Stimulated activated naive CD4-positive, alpha-beta T cell treated with Interleukin-2 at 50 U/mL for 16 hours (primary cell): ENCODE data around the gene LEP.
"Not testable (repeated sequence)": the region's sequence is repeated elsewhere in the genome, so short reads cannot be mapped to it uniquely, and the experiment has no call there.

Experiments
- DNase-seq: peaks from one replicate; lab custom pipeline; 2025; lab: John Stamatoyannopoulos, UW

LEP gene

DNA sequence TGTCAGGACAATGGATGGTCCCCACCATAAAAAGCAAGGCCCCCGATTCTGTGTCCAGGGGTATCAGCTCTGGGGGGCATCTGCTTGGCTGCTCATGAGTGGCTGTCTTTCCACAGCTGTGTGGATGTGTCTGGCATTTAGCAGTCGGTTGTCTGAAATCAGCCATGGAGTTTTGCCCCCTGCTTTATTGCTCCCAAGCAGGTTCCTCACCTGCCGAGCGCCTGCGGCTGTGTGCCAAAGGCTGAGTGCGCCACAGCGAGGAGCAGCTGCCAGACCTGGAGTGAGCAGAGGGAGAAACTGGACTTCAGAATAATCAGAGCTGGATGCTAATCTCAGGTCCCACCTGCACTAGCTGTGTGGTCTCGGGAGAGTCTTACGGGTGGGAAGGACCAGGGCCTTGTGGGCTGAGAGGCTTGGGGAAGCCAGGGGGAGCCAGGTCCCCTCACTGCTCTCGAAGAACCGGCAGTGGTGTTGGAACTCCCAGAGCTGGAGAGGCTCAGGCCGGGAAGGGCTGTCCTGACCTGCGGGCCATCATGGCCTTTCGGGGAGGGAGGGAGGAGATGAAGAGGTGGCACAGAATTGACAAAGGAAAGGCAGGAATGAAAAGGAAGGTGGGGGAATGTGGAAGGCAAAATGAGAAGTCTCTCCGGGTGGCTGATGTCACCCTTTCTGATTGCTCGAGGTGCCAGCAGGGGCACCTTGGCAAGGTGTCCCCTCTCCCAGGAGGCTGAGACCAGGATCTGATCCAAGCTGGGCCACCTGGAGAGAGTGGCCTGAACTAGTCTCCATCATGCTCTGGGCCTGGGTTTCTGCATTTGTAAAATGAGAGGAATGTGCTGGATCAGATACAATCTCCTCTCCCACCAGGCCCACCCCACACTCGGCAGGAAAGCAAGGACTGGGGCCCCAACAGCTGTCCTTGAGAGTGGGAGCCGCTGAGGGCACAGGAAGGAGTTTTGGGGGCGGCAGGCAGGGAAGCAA is 30.2 kb upstream of the LEP start:
- no peak for DNase-seq

DNA sequence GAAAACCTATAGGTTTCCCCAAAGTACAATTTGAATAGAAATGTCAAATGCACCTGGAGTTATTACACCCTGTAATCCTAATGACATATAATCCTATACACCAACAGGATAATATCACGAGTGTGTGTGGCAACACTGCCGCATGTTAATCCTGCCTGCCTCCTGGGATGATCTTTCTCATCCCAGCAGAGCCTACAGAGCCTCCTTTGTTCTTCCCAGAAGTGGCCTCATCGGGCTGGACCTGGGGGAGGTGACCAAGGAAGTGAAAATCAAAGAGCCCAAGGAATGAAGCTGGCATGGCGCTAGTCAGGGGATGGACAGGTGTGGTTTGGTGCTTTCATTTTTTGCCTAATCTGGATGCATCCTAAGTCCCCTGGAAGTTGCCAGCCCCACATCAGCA is 29.5 kb upstream of the LEP start:
- no peak for DNase-seq

DNA sequence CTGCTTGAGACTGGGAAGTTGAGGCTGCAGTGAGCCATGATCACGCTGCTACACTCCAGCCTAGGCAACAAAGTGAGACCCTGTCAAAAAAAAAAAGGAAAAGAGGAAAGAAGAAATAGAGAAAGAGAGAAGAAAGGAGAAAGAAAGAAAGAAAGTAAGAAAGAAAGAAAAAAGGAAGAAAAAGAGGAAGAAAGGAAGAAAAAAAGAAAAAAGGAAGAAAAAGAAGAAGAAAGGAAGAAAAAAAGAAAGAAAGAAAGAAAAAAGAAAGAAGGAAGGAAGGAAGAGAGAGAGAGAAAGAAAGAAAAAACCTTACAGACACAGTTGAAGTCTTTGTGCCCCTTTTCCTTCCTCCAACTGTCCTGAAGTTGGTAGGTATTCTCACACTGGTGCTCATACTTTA is 26.6 kb upstream of the LEP start:
- no peak for DNase-seq

DNA sequence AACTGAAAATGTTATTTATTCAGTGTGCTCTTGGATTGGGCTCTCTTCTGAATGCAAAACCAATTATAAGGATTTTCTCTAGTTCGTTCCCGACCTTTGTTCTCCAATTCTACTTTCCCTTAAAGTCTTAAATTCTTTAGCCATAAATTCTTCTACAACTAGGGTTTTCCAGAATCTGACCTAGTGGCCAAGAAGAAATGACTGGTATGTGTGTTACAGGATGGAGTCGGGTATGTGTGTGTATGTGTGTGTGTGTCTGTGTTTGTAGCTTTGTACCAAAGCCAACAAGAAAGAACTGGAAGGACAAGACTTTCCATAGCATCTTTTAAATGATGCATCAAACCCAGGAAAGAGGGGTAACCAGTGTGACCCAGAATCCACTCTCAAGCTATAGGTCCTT is 25.8 kb upstream of the LEP start:
- no peak for DNase-seq

DNA sequence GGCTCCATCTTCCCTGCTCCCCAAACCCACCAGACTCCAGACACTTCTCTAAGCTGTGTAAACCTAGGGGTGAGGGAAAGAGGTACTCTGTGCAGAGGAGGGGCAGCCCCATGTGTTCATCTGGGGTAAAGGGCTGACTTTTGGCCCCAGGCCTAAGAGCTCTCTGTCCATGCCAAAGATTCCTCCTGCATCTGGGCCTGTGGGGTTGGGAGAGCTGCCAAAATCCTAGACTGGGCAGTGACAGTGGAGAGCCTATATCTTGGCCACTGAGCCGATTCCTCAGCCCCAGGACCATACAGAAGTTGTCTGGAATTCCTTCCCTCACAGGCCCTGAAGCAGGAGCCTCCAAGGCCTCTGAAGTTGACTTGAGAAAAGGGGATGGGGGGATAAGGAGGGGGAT is 25.3 kb upstream of the LEP start:
- DNase-seq = no peak

DNA sequence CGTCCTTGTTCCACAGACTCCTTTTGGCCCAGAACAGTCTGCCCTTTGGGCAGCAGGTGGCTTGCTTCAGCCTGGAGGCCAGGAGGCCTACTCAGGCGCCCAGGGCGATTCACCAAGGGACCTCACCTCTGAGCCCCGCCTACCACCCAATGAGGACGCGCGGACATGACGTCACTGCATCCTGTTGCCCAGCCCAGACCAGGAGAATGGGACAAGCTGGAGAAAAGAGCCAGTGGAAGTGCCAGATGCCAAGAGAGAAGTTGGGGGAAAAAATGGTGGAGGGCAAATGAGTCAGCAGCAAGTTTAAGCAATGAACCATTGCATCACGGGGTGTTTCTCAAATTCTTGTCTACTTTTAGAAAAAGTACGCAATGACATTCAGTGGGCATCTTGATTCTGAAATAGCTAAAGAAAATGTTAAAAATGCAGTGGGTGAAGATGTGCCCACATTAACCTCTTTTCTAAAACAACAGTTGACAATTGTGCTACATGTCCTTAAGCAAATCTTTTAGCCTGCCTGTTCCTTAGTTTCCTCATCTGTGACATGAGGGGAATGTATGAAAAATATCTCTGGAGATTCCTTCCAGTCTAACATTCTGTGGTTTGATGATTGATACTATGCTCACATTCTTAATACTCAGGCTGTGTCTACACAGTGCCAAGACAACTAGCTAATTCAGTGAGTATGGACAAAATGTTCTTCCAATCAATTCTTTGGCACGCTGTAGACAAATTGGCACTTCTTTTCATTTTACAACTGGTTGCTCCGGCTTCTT is 23.9 kb upstream of the LEP start:
- DNase-seq = no peak

DNA sequence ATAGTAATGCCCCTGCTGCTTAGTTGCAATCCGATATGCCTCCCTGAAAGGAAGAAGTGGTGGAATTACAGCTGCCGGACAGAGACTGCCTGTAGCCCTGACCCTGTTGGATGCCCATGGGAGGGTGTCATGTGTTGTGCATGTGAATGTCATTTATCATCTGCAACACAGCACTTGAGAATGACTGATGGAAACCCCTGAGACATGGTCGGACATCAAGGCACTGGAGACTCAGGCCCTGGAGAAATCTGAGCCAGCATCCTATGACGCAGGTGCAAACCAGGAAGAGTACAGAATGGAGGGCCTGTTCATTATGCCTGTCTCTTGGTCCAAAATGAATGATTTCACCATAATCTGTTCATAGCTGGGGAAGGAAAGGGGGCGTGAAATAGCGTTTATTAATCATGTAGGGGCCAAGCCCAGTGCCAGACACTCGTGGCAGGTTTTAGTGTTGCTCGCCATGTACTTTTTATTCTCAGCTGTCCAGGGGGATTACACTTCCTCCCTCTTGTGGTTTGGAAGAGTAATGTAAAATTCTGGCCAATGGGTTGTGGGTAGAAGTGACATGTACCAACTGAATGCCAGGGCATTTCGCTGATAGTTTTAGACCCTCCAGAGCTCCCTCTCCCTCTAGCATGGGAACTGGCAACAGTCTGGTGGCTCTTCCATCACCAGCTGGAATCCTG is 23.0 kb upstream of the LEP start:
- DNase-seq = no peak

DNA sequence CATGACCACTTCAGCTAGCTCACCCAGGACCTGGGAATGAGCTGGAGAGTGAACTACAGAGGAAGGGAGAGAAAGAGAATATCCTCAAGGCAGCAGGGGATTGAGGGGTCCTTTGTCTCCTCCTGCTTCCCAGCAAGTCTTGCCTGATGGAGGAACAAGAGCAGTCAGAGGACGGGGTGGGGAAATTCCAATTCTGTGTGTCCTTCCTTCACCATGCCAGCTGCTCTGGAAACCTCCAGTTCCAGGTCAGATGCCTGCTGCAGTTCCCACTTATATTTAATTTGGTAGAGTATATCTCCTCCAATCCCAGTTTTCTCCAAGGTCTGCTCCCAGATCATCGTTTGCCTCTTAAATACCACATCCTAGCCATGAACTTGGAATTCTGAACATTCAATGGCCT is 21.4 kb upstream of the LEP start:
- no peak for DNase-seq

DNA sequence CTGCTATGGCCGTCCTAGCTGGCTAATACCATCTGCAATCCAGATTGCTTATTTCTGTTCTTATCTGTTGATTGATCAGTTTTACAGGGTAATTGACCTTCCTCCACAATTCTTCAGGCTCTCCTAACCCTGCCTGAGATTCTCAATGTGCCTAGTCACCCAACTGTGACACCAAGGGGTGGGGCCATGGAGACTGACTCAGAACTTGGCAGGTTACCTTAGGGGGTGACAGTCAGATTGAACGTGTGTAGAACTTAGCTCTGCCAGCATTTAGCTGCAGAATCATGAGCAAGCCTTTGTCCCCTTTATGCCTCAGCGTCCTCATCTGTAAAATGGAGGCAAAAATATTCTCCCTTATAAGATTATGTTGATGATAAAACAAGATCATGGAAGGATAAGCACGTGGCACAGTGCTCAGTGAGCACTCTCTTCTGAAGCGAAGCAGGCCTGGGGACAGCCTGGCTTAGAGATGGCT is 19.1 kb upstream of the LEP start:
- DNase-seq = no peak

DNA sequence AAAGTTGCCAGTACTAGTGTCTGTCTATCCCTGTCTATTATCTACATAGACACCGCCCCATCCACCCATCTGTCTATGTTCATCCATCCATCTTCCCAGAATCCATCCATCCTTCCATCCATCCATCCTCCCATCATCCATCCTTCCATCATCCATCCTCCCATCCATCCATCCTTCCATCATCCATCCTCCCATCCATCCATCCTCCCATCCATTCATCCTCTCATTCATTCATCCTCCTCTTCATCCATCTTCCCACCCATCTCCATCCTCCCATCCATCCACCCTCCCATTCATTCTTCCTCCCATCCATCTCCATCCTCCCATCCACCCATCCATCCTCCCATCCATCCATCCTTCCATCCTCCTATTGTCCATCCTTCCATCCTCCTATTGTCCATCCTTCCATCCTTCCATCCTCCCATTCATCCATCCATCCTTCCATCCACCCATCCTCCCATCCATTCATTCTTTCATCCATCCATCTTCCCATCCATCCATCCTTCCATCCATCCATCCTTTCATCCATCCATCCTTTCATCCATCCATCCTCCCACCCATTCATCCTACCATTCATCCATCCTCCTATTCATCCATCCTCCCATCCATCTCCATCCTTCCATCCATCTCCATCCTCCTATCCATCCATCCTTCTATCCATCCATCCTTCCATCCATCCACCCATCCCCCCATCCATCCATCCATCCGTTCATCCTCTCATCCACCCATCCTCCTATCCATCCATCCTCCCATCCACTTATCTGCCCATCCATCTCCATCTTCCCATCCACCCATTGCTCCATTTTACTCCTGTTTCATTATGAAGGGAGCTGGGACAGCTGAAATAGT is 14.7 kb upstream of the LEP start:
- no peak for DNase-seq

DNA sequence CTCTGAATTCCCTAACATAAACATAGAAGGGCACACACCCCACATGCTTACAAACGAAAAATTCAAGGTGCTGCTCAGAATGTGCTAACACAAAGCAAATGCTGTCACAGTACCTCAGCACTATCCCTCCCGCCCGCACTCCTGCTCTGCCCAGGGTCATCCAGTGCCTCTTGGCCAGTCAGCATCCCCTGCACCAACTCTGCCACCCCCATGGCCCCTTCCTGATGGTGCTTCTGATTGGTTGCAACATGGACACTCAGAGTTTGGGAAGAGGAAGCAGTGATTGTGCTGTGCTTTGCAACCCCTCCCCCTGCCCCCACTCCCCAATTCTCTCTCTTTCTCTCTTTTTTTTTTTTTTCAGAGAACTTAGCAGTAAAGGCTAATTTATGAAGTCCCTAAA is 13.8 kb upstream of the LEP start:
- DNase-seq = no peak

DNA sequence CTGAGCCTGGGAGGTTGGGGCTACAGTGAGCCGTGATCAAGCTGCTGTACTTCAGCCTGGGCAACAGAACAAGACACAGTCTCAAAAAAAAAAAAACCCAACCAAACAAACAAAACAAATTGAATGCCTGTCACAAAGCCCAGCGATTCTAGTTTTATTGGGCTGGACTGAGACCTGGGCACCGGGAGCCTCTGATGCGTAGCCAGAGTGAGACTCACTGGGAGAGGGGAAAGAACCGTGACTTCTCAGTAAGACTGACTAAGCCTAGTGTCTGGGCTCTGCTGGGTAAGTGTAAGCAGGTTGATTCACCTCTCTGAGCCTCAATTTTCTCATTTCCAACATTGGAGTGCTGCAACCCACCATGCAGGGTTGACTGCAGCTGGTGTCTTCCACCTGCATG is 10.1 kb upstream of the LEP start:
- no peak for DNase-seq

DNA sequence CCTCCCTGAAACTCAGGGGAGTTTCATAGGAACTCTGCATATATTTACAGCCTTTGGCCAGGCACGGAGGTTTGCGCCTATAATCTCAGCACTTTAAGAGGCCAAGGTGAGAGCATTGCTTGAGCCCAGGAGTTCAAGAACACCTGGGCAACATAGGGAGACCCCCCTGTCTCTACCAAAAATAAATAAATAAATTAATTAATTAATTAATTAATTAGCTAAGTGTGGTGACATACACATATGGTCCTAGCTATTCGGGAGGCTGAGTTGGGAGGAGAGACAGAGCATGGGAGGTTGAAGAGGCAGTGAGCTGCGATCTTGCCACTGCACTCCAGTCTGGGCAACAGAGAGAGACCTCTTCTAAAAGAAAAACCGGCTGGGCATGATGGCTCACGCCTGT is 9.4 kb upstream of the LEP start:
- DNase-seq = no peak

DNA sequence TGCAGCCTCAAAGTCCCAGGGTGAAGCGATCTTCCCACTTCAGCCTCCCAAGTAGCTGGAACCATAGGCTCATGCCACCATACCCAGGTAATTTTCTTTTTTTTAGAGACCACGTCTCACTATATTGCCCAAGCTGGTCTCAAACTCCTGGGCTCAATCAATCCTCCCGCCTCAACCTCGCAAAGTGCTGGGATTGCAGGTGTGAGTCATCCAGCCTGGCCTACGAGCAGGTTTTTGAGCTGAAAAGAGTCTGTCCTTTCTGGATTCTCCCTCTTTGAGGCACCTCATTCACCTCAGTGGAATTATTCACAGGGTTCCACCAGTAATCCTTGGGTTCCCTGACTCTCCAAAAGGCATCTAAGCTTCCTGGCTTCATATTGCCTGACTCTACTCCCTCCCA is 7.6 kb upstream of the LEP start:
- no peak for DNase-seq

DNA sequence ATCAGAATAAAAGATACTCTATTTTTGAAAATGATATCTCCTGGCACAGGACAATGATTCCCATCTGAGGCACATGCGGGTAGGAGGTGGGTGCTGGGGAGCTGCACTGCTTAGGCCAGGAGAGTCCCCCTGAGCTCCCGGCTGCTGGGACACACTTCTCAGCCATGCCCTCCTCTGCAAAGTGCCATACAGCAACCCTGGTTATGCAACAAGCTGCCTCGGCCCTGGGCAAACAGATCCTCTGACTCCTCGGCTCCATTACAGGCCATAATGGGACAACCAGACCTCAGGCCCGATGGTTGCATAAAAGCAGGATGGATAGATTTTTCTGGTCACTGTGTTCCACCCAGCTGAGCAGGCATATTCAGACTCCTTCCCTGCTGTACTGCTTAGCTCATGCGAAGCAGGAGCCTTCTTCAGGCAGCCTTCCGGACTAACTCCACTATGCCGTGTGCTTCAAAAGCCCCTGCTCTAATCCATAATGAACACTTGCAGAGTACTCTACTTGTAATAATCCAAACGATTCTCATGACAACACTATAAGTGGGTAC is 6.5 kb upstream of the LEP start:
- no peak for DNase-seq

DNA sequence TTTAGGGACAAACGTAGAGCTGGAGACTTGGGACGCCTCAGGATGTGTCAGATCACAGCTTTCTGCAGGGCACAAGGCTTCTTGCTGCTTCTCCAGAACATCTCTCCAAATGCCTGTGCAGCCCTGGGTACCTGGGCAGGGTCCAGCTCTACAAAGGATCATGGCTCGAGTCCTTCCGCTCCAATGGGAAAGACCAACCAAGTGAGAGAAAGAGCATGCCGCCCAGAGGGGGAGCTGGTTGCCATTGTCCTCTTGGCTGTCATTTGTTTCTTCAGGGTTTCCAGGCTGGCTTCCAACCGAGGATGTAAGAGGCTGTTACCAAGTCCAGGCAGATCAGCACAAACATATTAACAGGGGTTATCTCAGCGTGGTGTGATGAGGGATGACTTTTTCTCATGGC is 5.6 kb upstream of the LEP start:
- DNase-seq = no peak

DNA sequence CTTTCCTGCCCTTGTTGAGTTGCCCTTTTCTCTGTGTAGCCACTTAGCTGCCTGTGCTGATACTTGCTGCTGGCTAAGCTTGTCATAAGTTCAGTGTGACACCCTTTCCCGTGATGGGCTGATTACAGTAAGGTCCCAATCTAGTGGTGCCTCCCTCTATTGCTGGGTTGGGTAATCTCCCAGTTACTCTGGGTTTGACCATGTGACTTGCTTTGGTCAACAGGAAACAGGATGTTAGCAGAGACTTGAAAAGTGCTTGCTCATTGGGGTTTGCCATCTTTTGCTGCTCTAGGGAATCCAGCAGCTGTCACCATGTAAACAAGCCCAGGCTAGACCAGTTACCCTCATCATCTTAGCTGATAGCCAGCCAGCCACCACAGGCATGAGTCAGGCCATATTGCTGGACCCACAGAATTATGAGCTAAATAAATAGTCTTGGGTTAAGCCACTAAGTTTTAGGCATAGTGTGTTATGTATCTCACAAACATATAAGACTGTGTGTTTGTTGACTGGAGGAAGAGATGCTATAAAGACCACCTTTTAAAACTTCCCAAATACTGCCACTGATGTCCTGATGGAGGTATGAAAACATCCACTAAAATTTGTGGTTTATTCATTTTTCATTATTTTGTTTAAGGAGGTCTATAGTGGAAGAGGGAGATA is 4.0 kb upstream of the LEP start:
- no peak for DNase-seq

DNA sequence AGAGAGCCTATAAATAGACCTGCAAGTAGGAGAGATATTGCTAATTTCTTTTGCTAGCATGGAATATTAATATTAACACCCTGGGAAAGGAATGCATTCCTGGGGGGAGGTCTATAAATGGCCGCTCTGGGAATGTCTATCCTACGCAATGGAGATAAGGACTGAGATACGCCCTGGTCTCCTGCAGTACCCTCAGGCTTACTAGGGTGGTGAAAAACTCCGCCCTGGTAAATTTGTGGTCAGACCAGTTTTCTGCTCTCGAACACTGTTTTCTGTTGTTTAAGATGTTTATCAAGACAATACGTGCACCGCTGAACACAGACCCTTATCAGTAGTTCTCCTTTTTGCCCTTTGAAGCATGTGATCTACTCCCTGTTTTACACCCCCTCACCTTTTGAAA is 1.9 kb upstream of the LEP start:
- not testable (repeated sequence) for DNase-seq

DNA sequence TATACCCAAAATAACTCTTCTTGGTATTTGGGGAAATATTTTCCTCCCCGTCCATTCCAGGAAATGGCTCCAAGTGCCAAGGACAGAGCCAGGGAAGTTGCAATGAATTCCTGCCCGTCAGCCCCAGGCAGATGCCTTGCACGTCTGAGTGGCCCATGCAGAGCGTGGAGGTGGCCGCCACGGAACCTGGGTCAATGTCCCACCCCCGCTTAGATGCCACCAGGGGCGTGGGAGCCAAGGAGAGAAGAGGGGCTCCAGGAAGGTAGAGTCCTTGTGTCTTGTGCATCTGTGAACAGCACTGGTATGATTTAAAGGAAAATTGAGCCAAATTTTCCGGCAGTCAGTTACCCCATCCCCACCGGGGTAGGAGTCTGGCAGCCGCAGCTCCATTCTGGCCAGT is 1.6 kb downstream of the LEP start:
- DNase-seq = no peak

DNA sequence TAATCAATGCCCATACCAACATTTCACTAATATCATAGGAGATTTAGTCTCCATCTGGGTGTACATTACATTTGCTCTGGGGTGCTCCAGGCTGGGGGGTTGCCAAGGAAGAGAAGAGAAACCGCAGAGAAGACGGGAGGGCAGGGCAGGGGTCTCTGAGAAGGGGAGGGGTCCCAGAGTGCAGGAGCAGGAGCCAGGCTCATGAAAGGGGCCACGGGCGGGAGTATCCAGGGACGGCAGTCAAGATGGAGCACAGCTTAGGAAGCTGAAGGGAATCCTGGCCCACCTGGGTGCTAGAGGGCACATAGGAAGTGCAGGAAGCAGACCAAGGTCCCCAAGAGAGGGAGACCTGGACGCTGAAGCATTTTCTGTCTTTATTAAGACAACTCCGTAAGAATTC is 2.2 kb downstream of the LEP start:
- DNase-seq = no peak

DNA sequence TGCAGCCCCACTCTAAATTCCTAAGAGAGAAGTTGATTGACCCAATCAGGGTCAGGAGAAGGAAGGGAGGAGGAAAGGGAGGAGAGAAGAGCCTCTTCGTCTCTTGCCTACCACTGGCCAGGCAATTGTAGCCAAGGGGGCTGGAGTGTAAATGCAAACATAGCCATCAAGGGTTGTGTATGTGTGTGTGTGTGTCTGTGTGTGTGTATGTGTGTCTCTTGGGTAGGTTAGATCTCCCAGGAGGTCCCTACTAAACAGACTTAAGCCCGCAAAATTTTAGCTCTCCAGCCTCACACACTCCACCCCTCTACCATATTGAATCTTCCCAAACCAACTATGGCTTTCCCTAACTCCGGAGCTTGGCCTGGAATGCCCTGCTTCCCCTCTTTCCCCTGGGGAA is 3.8 kb downstream of the LEP start:
- DNase-seq = no peak
